ENCODE data around the gene KIAA1217.

KIAA1217 gene

GRCh38 chr10:24262929-24263590 lies 54.1 kb downstream of the KIAA1217 start:
- H3K9me3 ChIP-seq (ENCODE audit: insufficient read depth, low read length), result no peaks in the 10 kb centered on the region
- TF ChIP-seq EZH2phosphoT487 (conservative IDR thresholded peaks at IDR 0.05; ENCODE audit: low read length) (no peak), CTCF (IDR thresholded peaks at IDR 0.05; ENCODE audit: insufficient read depth, low read length, poor library complexity, severe bottlenecking) (no peak)
- no peak overlapping the region for H3K27ac ChIP-seq (ENCODE audit: low read depth, low read length)
- no peaks in the 10 kb centered on the region for H3K27me3 ChIP-seq (ENCODE audit: low read length)
- H3K9me2 ChIP-seq (replicated peaks; ENCODE audit: insufficient read depth, low read length), result no peaks in the 10 kb centered on the region
- no peaks in the 10 kb centered on the region for H4K20me1 ChIP-seq (ENCODE audit: low read depth, low read length)
- no peaks in the 10 kb centered on the region for H3K79me2 ChIP-seq (ENCODE audit: insufficient read depth, low read length)
- no peak overlapping the region for H3K4me3 ChIP-seq (ENCODE audit: insufficient read depth, low read length, poor library complexity, severe bottlenecking)
- H3K4me2 ChIP-seq (ENCODE audit: low read depth, low read length, poor library complexity, severe bottlenecking), result no peak overlapping the region
- H2AFZ ChIP-seq (ENCODE audit: low read depth, low read length, severe bottlenecking), result no peak overlapping the region
- no peaks in the 10 kb centered on the region for H3F3A ChIP-seq (ENCODE audit: insufficient read depth)
- H3K36me3 ChIP-seq (ENCODE audit: low read length), result no peaks in the 10 kb centered on the region
- H3K9ac ChIP-seq (ENCODE audit: low read length), result no peak overlapping the region

- Histone ChIP-seq H3K27me3 (ENCODE audit: low read length) (no peaks in the 10 kb centered on the region), H3K4me2 (ENCODE audit: low read depth, low read length, poor library complexity, severe bottlenecking) (no peak overlapping the region), H3K36me3 (ENCODE audit: low read length) (no peaks in the 10 kb centered on the region), H3K79me2 (ENCODE audit: insufficient read depth, low read length) (no peaks in the 10 kb centered on the region), H4K20me1 (ENCODE audit: low read depth, low read length) (no peaks in the 10 kb centered on the region), H3K4me3 (ENCODE audit: insufficient read depth, low read length, poor library complexity, severe bottlenecking) (no peak overlapping the region), H3F3A (ENCODE audit: insufficient read depth) (no peaks in the 10 kb centered on the region), H3K9me2 (replicated peaks; ENCODE audit: insufficient read depth, low read length) (no peaks in the 10 kb centered on the region), H3K9me3 (ENCODE audit: insufficient read depth, low read length) (no peaks in the 10 kb centered on the region), H3K27ac (ENCODE audit: low read depth, low read length) (no peak overlapping the region), H3K9ac (ENCODE audit: low read length) (no peak overlapping the region), H2AFZ (ENCODE audit: low read depth, low read length, severe bottlenecking) (no peak overlapping the region)
- TF ChIP-seq CTCF (IDR thresholded peaks at IDR 0.05; ENCODE audit: insufficient read depth, low read length, poor library complexity, severe bottlenecking) (no peak), EZH2phosphoT487 (conservative IDR thresholded peaks at IDR 0.05; ENCODE audit: low read length) (no peak)
Measured at GRCh38 chr10:24269476-24269875, 60.5 kb downstream of the KIAA1217 start.

- H4K20me1 ChIP-seq (ENCODE audit: low read depth, low read length), result no peaks in the 10 kb centered on the region
- H3K27me3 ChIP-seq (ENCODE audit: low read length), result no peaks in the 10 kb centered on the region
- no peak overlapping the region for H3K4me2 ChIP-seq (ENCODE audit: low read depth, low read length, poor library complexity, severe bottlenecking)
- H2AFZ ChIP-seq (ENCODE audit: low read depth, low read length, severe bottlenecking), result no peak overlapping the region
- H3K27ac ChIP-seq (ENCODE audit: low read depth, low read length), result no peak overlapping the region
- no peaks in the 10 kb centered on the region for H3F3A ChIP-seq (ENCODE audit: insufficient read depth)
- TF ChIP-seq CTCF (IDR thresholded peaks at IDR 0.05; ENCODE audit: insufficient read depth, low read length, poor library complexity, severe bottlenecking) (no peak), EZH2phosphoT487 (conservative IDR thresholded peaks at IDR 0.05; ENCODE audit: low read length) (no peak)
- H3K79me2 ChIP-seq (ENCODE audit: insufficient read depth, low read length), result no peaks in the 10 kb centered on the region
- H3K4me3 ChIP-seq (ENCODE audit: insufficient read depth, low read length, poor library complexity, severe bottlenecking), result no peak overlapping the region
- no peak overlapping the region for H3K9ac ChIP-seq (ENCODE audit: low read length)
- no peaks in the 10 kb centered on the region for H3K9me3 ChIP-seq (ENCODE audit: insufficient read depth, low read length)
- no peaks in the 10 kb centered on the region for H3K9me2 ChIP-seq (replicated peaks; ENCODE audit: insufficient read depth, low read length)
- H3K36me3 ChIP-seq (ENCODE audit: low read length), result no peaks in the 10 kb centered on the region
Measured at GRCh38 chr10:24272374-24272773, 63.4 kb downstream of the KIAA1217 start.
